Thyroid gland (tissue), 4 donors: ENCODE measurements around the gene SLC24A4.

Experiments
- CTCF ChIP-seq, 6 experiments: fragments of 200-600 bp in 3 of 6; fragments of 450-650 bp in 3 of 6; sonication (generic) in 3 of 6; IDR thresholded peaks; one replicate each; pipeline ENCODE4 v1.5.1; 2016 to 2019; ENCODE audit warnings: antibody characterized with exemption in 6 of 6, mild to moderate bottlenecking in 2 of 6, inconsistent platforms in 1 of 6, moderate library complexity in 1 of 6
- POLR2A ChIP-seq, 2 donors: fragments of 450-650 bp; IDR thresholded peaks; one replicate each; pipeline ENCODE4 v1.6.1; 2017; ENCODE audit warnings: antibody characterized with exemption in 2 of 2, mild to moderate bottlenecking in 2 of 2, moderate library complexity in 1 of 2

GRCh38 chr14:92450351-92451070 lies 127.5 kb downstream of the SLC24A4 start:
- no peak for TF ChIP-seq CTCF (IDR thresholded peaks at IDR 0.05)
- TF ChIP-seq POLR2A (IDR thresholded peaks at IDR 0.05) = no peak
